ENCODE measurements around the gene SYNGAP1. TPM values are rescaled to one million over a fixed set of nuclear protein-coding genes. Genes with fewer than 3 reads are reported as not detected.

SYNGAP1 gene
- total and polyA plus RNA-seq, 3 donors from 2014 or later, result 29.4 to 43.9 (median 31.5) TPM

DNA sequence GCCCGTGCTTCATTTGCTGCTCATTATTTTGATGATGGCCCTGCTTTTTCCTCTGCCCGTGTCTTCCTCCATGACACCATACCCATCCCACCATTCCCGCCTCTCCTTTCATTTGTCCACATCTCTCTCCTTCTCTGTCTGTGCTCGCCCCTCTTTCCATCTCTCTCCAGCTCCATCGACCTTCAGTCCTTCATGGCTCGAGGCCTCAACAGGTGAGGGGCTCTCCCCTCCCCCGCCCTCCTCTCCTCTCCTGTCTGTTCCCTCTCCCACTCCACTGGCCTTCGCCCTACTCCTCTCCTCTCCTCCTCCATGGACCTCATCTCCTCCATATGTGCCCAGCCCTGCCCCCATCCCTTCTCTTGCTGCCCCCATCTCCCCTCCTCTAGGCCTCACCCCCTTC is 22.4 kb downstream of the SYNGAP1 start:
- no peak overlapping the region for H3K4me3 ChIP-seq
- H3K4me1 ChIP-seq, result no peaks in the 10 kb centered on the region
- H3K36me3 ChIP-seq (ENCODE audit: low read depth, missing control alignments), result no peaks in the 10 kb centered on the region
- TF ChIP-seq, protein P1, sequence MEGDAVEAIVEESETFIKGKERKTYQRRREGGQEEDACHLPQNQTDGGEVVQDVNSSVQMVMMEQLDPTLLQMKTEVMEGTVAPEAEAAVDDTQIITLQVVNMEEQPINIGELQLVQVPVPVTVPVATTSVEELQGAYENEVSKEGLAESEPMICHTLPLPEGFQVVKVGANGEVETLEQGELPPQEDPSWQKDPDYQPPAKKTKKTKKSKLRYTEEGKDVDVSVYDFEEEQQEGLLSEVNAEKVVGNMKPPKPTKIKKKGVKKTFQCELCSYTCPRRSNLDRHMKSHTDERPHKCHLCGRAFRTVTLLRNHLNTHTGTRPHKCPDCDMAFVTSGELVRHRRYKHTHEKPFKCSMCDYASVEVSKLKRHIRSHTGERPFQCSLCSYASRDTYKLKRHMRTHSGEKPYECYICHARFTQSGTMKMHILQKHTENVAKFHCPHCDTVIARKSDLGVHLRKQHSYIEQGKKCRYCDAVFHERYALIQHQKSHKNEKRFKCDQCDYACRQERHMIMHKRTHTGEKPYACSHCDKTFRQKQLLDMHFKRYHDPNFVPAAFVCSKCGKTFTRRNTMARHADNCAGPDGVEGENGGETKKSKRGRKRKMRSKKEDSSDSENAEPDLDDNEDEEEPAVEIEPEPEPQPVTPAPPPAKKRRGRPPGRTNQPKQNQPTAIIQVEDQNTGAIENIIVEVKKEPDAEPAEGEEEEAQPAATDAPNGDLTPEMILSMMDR (IDR thresholded peaks at IDR 0.05), result no peak
- no peak for TF ChIP-seq POLR2A (IDR thresholded peaks at IDR 0.05)
- intact Hi-C loops (cut with DNase I; ENCODE audit: low total_unique reads), result no loop called here
- 79 to 85% methylated on average over 8 of the region's 8 CpGs for WGBS, 2 donors
- no peaks in the 10 kb centered on the region for H3K27me3 ChIP-seq
- H3K9me3 ChIP-seq, result no peaks in the 10 kb centered on the region
- no peak for DNase-seq
- no peak overlapping the region for H3K27ac ChIP-seq

DNA sequence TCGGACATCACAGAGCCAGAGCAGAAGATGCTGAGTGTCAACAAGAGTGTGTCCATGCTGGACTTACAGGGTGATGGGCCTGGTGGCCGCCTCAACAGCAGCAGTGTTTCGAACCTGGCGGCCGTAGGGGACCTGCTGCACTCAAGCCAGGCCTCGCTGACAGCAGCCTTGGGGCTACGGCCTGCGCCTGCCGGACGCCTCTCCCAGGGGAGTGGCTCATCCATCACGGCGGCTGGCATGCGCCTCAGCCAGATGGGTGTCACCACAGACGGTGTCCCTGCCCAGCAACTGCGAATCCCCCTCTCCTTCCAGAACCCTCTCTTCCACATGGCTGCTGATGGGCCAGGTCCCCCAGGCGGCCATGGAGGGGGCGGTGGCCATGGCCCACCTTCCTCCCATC is 23.2 kb downstream of the SYNGAP1 start:
- Histone ChIP-seq H3K4me1 (no peaks in the 10 kb centered on the region), H3K9me3 (no peaks in the 10 kb centered on the region), H3K4me3 (no peak overlapping the region), H3K36me3 (ENCODE audit: low read depth, missing control alignments) (no peaks in the 10 kb centered on the region), H3K27me3 (no peaks in the 10 kb centered on the region), H3K27ac (no peak overlapping the region)
- TF ChIP-seq POLR2A (IDR thresholded peaks at IDR 0.05), result no peak
- TF ChIP-seq, protein P1 (IDR thresholded peaks at IDR 0.05), result no peak
- WGBS, 2 donors, result 94 to 97% methylated on average over 6 to 15 of the region's 17 CpGs
- intact Hi-C loops (cut with DNase I; ENCODE audit: low total_unique reads), result no loop called here
- no peak for DNase-seq

DNA sequence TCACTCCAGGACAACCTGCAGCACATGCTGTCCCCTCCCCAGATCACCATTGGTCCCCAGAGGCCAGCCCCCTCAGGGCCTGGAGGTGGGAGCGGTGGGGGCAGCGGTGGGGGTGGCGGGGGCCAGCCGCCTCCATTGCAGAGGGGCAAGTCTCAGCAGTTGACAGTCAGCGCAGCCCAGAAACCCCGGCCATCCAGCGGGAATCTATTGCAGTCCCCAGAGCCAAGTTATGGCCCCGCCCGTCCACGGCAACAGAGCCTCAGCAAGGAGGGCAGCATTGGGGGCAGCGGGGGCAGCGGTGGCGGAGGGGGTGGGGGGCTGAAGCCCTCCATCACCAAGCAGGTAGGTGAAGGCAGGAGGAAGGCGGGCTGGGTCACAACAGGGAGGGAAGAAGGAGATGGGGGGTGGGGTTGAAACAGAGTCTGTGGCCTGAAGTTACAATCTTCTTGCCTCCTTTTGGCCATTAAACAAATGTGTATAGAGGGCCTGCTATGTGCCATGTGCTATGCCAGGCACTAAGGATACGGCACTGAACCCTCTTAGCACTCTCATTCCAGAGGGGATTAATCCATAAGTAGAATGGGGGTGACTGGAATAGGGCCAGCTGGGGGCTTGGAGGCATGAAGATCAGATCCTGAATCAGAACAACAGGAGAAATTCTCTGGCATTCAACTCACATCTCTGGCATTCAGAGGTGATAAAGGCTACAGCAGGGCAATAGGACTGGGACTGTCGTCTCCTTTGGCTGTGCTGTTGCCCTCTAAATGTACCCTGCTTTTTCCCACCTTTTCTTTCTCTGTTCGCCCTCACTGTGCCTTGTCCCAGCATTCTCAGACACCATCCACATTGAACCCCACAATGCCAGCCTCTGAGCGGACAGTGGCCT is 24.0 kb downstream of the SYNGAP1 start:
- TF ChIP-seq POLR2A (IDR thresholded peaks at IDR 0.05), result no peak
- TF ChIP-seq, protein P1 (IDR thresholded peaks at IDR 0.05), result no peak
- H3K4me1 ChIP-seq, result no peaks in the 10 kb centered on the region
- no peak for DNase-seq
- no peaks in the 10 kb centered on the region for H3K36me3 ChIP-seq (ENCODE audit: low read depth, missing control alignments)
- 94 to 96% methylated on average over 5 to 18 of the region's 18 CpGs for WGBS, 2 donors
- no peak overlapping the region for H3K4me3 ChIP-seq
- no peak overlapping the region for H3K27ac ChIP-seq
- intact Hi-C loops (cut with DNase I; ENCODE audit: low total_unique reads), result no loop called here
- H3K27me3 ChIP-seq, result no peaks in the 10 kb centered on the region
- no peaks in the 10 kb centered on the region for H3K9me3 ChIP-seq

DNA sequence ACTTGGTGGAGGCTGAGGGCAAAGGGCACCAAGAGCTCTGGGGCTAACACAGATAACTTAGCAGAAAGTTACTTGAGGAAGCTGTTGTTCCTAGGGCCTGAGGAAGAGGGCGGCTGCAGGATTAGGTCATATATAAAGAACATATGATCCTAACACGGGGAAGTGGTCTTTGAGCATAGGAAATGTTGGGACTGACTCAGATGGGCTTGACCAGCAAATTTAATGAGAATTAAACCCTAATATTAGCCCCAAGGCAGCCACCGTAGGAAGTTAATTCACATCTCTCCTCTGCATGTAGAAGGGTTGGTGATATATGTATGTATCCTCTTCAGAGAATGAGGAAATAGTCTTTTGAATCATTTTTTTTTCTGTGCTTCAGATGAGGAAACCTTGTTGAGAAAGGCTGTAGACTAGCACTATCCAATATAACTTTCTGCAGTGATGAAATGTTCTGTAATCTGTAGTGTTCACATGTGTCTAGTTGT is 25.3 kb downstream of the SYNGAP1 start:
- intact Hi-C loops (cut with DNase I; ENCODE audit: low total_unique reads), result no loop called here
- no peaks in the 10 kb centered on the region for H3K36me3 ChIP-seq (ENCODE audit: low read depth, missing control alignments)
- no peak for DNase-seq

More for the DNA sequence above, 25.3 kb downstream of the SYNGAP1 start:
- no peak overlapping the region for H3K27ac ChIP-seq
- no peaks in the 10 kb centered on the region for H3K9me3 ChIP-seq
- no peaks in the 10 kb centered on the region for H3K4me1 ChIP-seq
- H3K27me3 ChIP-seq, result no peaks in the 10 kb centered on the region
- no peak overlapping the region for H3K4me3 ChIP-seq
- WGBS, 2 donors, result 84 to 88% methylated on average over 3 of the region's 3 CpGs
- TF ChIP-seq, protein P1 (IDR thresholded peaks at IDR 0.05), result no peak
- TF ChIP-seq POLR2A (IDR thresholded peaks at IDR 0.05), result no peak
